PC-9 (cell line): ENCODE data around the gene IL2RA. TPM values are rescaled to one million over a fixed set of nuclear protein-coding genes. Genes with fewer than 3 reads are reported as not detected.

Experiments used
- BruUV-seq: library from RNA; stranded (reverse); fragments of 400-500 nt; replicated peaks from 2 replicates; lab custom pipeline; 2021; lab: Mats Ljungman, UMichigan
- CTCF ChIA-PET: fragments of 300-600 bp; sonication (Branson Sonifier 250); formaldehyde crosslinking; loops from one replicate; lab custom pipeline; 2022; ENCODE audit warnings: antibody characterized with exemption; lab: Charles Lee
- POLR2A ChIA-PET: fragments of 300-600 bp; sonication (Branson Sonifier 250); formaldehyde crosslinking; loops from one replicate; lab custom pipeline; 2022; ENCODE audit warnings: antibody characterized with exemption; ENCODE audit not compliant: unreplicated experiment; lab: Charles Lee
- DNase-seq, 2 experiments: peaks; one replicate each; pipeline versions ENCODE4 v3.0.0 to v3.0.0-alpha.2; 2015 to 2022; ENCODE audit warnings: mixed read lengths in 1 of 2
- H2AFZ ChIP-seq: fragments of 200-600 bp; sonication (generic); 2 replicates; pipeline ENCODE4 v1.8.1; 2017; ENCODE audit warnings: antibody characterized with exemption
- H3F3A ChIP-seq: fragments of 200-600 bp; sonication (generic); 2 replicates; pipeline ENCODE4 v1.8.1; 2017; ENCODE audit warnings: antibody characterized with exemption, mild to moderate bottlenecking, low read depth; ENCODE audit not compliant: insufficient read depth
- H3K27ac ChIP-seq: fragments of 200-600 bp; sonication (generic); 2 replicates; pipeline ENCODE4 v1.6.1; 2016; ENCODE audit warnings: mixed run types
- H3K27me3 ChIP-seq: fragments of 200-600 bp; sonication (generic); 2 replicates; pipeline ENCODE4 v1.6.1; 2016; ENCODE audit warnings: low read depth, mixed run types; ENCODE audit not compliant: insufficient read depth
- H3K36me3 ChIP-seq: fragments of 200-600 bp; sonication (generic); 2 replicates; pipeline ENCODE4 v1.6.1; 2016; ENCODE audit warnings: low read depth, mixed run types
- H3K4me1 ChIP-seq: fragments of 200-600 bp; sonication (generic); replicated peaks from 2 replicates; pipeline ENCODE4 v1.6.1; 2016; ENCODE audit warnings: mixed run types; ENCODE audit not compliant: insufficient read depth
- H3K4me2 ChIP-seq: fragments of 200-600 bp; sonication (generic); 2 replicates; pipeline ENCODE4 v1.6.1; 2017; ENCODE audit warnings: mixed run types
- H3K4me3 ChIP-seq: fragments of 200-600 bp; sonication (generic); 2 replicates; pipeline ENCODE4 v1.6.1; 2016; ENCODE audit warnings: mixed run types
- H3K79me2 ChIP-seq: fragments of 200-600 bp; sonication (generic); 2 replicates; pipeline ENCODE4 v1.6.1; 2017; ENCODE audit warnings: low read depth, mixed run types
- H3K9me2 ChIP-seq: fragments of 200-600 bp; sonication (generic); 2 replicates; pipeline ENCODE4 v1.8.1; 2017; ENCODE audit warnings: mild to moderate bottlenecking; ENCODE audit not compliant: insufficient read depth
- H3K9me3 ChIP-seq: fragments of 200-600 bp; sonication (generic); 2 replicates; pipeline ENCODE4 v1.8.1; 2016; ENCODE audit warnings: low read depth; ENCODE audit not compliant: insufficient read depth
- H4K20me1 ChIP-seq: fragments of 200-600 bp; sonication (generic); 2 replicates; pipeline ENCODE4 v1.8.1; 2017; ENCODE audit not compliant: insufficient read depth
- CTCF ChIP-seq: fragments of 200-600 bp; sonication (generic); conservative IDR thresholded peaks from 2 replicates; pipeline ENCODE4 v1.6.1; 2017; ENCODE audit warnings: mixed run types, antibody characterized with exemption, mild to moderate bottlenecking, moderate library complexity
- EZH2 ChIP-seq: fragments of 200-600 bp; sonication (generic); IDR thresholded peaks from 2 replicates; pipeline ENCODE4 v1.8.0; 2017; ENCODE audit warnings: antibody characterized with exemption, low read depth
- intact Hi-C: fragments of 100-400 bp; cut with micrococcal nuclease; formaldehyde crosslinking; loops from one replicate; pipeline ENCODE4 v1.10.0; 2022; ENCODE audit not compliant: unreplicated experiment
- total RNA-seq: library from RNA; stranded (reverse); gene quantifications from 2 replicates; pipeline ENCODE4 v1.2.3, GENCODE V29; 2021

The IL2RA gene
- total RNA-seq, 1 experiment from 2014 or later = not detected

DNA sequence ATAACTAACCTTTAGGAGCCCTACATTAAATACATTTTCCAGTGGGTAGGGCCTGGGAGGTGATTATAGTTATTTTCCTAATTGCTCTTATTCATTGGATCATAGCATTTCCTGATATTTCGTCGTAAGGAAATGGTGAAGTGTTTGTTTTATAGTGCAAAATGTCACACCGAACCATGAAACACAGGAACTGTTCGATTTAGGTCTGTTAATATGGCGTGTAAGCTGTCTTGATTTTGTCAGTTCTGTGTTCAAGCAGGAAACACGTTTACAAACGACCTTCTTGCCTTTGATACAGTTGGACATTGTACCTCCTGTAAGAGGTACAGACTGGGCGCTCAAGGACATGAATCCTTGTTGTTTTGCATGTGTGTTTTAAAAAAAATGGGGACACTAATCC, 41.4 kb upstream of the IL2RA start:
- H3K4me1 ChIP-seq = peaks cover 3% of the 10 kb centered on the region; the same call in 1 of the 2 replicates
- BruUV-seq = no TSS peak
- 0 out of 2 replicates have a peak, but pooled peaks cover 8% of the 10 kb centered on the region for H3K79me2 ChIP-seq
- H3K36me3 ChIP-seq = 0 out of 2 replicates have a peak, but pooled peaks cover 6% of the 10 kb centered on the region
- H2AFZ ChIP-seq = no peak overlapping the region
- no peaks in the 10 kb centered on the region for H3K9me3 ChIP-seq
- ChIA-PET POLR2A (no interaction called here), CTCF (no interaction called here)
- H3K27ac ChIP-seq = no peak overlapping the region
- intact Hi-C loops = no loop called here
- no peaks in the 10 kb centered on the region for H3K27me3 ChIP-seq
- no peak overlapping the region for H3K4me2 ChIP-seq
- no peaks in the 10 kb centered on the region for H3F3A ChIP-seq
- peaks cover 6% of the 10 kb centered on the region; the same call in 1 of the 2 replicates for H4K20me1 ChIP-seq
- H3K9me2 ChIP-seq = no peaks in the 10 kb centered on the region
- TF ChIP-seq CTCF = no peak
- TF ChIP-seq EZH2 = no peak
- DNase-seq = no peak
- no peak overlapping the region for H3K4me3 ChIP-seq

GRCh38 chr10:6102128-6102527, 40.0 kb upstream of the IL2RA start:
- POLR2A ChIA-PET = no interaction called here
- H3K36me3 ChIP-seq = 0 out of 2 replicates have a peak, but pooled peaks cover 6% of the 10 kb centered on the region
- no peak for TF ChIP-seq CTCF
- TF ChIP-seq EZH2 = no peak
- H3K27ac ChIP-seq = no peak overlapping the region
- H3K4me1 ChIP-seq = no peaks in the 10 kb centered on the region
- H3K27me3 ChIP-seq = no peaks in the 10 kb centered on the region
- no peaks in the 10 kb centered on the region for H3K9me2 ChIP-seq
- no TSS peak for BruUV-seq
- DNase-seq = no peak
- no peak overlapping the region for H3K4me3 ChIP-seq
- intact Hi-C loops = no loop called here
- H3F3A ChIP-seq = no peaks in the 10 kb centered on the region
- no peaks in the 10 kb centered on the region for H3K9me3 ChIP-seq
- CTCF ChIA-PET = no interaction called here
- H2AFZ ChIP-seq = no peak overlapping the region
- peaks cover 10% of the 10 kb centered on the region for H3K79me2 ChIP-seq
- peaks cover 11% of the 10 kb centered on the region; the same call in 1 of the 2 replicates for H4K20me1 ChIP-seq
- no peak overlapping the region for H3K4me2 ChIP-seq

- intact Hi-C loops = no loop called here
- no TSS peak for BruUV-seq
- DNase-seq = no peak
- ChIA-PET CTCF (no interaction called here), POLR2A (no interaction called here)
- no peak overlapping the region for H3K4me3 ChIP-seq
- no peak overlapping the region for H3K27ac ChIP-seq
- no peaks in the 10 kb centered on the region for H3K4me1 ChIP-seq
- peaks cover 17% of the 10 kb centered on the region for H4K20me1 ChIP-seq
- H3K9me2 ChIP-seq = no peaks in the 10 kb centered on the region
- peaks cover 20% of the 10 kb centered on the region for H3K79me2 ChIP-seq
- no peaks in the 10 kb centered on the region for H3K27me3 ChIP-seq
- H3K36me3 ChIP-seq = 0 out of 2 replicates have a peak, but pooled peaks cover 6% of the 10 kb centered on the region
- no peaks in the 10 kb centered on the region for H3K9me3 ChIP-seq
- H3F3A ChIP-seq = no peaks in the 10 kb centered on the region
- H2AFZ ChIP-seq = no peak overlapping the region
- TF ChIP-seq EZH2 = no peak
- no peak for TF ChIP-seq CTCF
- H3K4me2 ChIP-seq = no peak overlapping the region
Observed at GRCh38 chr10:6101181-6101580, 39.0 kb upstream of the IL2RA start.
